ENCODE data around the gene SYT17.
"Not testable (repeated sequence)": the region's sequence is repeated elsewhere in the genome, so short reads cannot be mapped to it uniquely, and the experiment has no call there.

SYT17 gene

DNA sequence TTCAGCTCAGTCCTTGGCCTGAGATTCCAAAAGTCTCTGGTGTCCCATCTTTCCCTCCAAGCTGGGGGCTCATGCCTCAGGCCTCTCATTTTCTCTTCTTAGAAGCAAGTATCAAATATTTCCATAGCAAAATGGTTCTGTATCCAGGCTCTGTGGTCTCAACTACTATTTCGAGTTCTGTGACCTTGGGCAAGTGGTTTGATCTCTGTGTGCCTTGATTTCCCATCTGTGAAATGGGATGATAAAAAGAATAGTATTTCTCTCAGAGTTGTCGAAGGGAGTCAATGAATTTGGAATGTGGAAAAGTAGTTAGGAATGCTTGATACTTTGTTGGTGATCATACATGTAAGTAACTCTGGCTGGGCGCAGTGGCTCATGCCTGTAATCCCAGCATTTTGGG, 6.4 kb downstream of the SYT17 start:
- no peak for DNase-seq

DNA sequence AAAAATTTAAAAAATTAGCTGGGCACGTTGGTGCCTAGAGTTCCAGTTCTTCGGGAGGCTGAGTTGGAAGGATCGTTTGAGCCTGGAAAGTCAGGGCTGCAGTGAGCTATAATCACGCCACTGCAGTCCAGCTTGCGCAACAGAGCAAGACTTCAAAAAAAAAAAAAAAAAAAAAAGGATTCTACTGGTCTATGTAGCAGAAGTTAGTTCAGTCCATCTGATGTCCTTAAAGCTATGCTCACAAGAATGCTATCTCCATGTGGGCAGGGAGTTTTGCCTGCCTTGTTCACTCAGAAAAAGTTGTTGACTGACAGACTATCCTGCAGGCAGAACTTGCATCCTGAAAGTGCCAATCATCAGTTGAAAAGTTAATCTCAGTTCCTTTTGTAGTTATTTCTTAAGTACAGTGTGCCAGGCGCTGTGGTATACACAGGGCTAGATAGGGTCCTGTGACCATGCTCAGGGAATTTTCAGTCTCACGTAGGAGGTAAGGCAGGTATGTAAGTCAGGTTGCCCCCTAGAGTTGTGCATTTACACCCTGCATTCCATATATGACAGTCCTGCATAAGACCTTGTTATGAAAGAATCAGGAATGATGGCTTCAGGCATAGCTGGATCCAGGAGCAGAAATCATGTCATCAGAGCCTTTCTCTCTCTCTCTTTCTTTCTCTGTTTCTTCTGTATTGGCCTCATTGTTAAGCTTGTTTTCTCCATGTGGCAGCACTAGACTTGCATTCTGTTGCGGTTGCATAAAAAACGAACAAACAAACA, 7.6 kb downstream of the SYT17 start:
- no peak for DNase-seq

DNA sequence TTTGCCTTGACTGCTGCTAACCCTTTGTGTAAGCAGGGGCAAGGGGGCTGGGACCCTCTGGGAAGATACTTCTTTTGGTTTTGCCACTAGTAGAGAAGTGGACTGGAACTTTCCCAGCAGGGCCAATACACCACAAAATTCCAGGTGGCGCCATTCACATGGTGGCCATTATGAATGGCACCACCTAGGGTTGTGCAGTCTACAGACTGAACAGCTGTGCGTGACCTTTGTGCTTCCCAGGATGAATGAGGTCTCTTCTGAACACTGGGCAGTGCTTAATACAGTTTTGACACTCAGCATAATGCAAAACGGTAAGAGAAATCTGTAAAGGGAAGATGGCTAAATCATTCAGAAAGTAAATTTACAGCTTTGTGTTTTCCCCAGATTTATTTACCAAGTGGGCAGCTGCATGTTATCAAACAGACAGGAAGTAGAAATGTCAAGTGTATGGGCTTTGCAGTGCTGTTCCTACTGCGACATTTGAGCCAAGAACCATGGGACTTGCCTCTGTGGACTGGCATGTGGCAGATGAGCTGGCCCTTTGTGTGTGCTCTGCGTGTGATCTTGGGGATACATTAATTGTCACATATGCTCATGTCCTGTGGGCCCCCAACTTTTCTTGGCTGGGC, 9.2 kb downstream of the SYT17 start:
- DNase-seq = no peak

DNA sequence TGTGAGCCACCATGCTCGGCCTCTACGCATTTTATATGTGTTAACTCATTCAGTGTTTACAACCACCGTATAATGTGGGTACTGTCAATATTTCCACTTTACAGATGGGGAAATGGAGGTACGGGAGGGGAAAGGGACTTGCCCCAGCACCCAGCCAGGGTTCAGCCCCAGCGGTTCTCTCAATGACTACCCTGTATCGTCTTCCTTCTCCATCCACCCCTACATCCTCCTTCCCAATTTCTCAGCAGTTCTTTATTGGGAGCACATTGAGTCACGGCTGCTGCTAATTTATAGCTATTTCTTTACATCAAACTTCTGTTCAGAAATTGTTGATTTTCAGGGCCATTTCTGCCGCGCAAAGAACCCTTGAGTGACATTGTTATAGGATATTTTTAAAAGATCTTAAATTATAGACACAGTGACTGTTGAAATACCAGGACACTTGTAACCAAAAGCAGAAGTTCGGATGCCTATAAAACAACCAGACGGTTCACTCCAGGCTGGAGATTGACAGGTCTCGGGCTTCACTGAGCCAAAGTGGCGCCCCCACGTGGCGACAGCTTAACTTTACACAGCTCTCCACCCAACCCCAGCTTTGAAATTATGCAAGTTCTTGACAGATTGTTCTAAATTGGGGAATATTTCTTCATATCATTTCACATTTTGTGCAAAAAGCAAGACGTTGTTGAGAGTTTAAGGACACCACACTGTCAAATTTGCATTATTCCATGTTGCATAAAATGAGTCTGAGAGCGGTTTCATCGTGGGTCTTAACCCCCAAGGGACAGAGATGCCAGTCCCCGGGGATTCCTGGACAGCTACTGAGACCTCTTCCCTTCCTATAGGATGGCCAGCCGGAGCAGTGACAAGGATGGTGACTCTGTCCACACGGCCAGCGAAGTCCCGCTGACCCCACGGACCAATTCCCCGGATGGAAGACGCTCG, 11.8 kb downstream of the SYT17 start:
- DNase-seq = no peak

DNA sequence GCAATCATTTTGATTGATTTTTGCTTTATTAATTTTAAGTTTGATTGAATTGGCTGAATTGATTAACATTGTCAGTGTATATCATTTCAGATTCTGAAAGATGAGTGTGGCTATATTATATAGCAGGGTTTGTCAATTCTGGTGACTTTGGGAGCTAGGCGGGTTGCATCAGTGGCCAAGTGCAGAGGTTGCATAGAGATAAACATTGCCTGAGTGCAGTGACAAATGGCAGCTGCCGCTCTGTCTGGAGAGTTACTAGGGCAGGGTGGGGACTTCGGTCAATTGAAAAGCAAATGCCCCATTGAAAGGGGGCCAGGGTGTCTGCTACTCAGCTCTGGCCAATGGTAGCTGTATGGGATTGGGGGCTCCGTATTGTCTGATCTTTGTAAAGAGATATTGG, 12.7 kb downstream of the SYT17 start:
- DNase-seq = no peak

DNA sequence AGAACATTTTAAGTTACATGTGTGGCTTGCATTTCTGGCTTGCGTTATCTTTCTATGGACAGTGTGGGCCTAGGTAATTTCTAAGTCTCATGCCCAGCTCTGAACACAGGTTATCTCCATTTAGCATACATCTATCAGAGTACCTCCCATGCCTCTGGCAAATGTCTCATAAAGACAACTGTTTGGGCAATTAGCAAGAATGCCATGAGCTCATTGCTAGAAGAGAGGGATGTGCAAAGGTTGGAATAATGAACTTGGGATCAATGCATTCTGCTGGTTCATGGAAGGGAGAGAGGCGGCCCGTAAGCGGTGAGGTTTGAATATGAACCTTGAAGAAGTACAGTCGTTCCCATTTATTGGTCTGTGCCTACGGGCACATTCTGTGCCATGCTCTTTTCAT, 14.4 kb downstream of the SYT17 start:
- DNase-seq = no peak

DNA sequence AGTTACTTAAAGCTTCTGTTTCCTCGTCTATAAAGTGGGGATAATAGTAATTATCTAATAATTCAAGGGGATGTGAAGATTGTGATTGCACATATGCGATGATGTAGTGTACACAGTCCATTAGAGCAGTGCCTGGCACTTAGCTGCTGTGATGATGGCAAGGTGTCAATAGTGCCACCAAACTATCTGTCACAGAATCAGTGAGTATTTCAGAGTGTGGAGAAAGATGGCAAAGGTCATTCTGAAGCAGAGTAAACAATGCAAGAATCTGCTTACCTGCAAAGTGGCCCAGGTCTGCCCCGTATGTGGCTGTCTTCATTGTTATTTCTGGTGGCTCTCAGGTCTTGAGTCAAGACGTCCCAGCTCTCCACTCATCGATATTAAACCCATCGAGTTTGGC, 15.1 kb downstream of the SYT17 start:
- no peak for DNase-seq

DNA sequence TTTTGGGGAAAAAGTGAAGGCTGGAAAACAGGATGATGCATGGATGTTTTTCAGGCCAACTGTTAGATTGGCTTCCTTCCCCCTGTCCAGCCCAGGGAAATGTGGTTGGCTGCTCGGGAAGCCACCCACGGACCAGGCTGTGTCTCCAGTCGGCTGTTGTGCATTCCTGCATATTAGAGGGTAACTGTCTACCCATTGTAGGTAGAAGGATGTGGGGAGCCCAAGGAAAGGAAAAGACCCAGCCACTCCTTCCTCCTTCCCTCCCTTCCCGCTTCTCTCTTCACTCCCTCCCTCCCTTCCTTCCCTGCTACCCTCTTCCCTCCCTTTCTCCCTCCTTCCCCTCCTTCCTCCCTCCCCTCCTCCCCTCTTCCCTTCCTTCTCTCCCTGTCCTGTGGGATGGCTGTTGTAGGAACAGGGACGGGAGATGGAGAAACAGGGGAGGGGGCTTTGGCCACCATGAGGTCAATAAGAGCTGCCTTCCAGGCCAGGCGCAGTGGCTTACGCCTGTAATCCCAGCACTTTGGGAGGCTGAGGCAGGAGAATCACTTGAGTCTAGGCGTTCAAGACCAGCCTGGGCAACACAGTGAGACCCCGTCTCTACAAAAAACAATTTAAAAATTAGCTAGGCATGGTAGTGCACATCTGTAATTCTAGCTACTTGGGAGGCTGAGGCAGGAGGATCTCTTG, 16.9 kb downstream of the SYT17 start:
- no peak for DNase-seq

DNA sequence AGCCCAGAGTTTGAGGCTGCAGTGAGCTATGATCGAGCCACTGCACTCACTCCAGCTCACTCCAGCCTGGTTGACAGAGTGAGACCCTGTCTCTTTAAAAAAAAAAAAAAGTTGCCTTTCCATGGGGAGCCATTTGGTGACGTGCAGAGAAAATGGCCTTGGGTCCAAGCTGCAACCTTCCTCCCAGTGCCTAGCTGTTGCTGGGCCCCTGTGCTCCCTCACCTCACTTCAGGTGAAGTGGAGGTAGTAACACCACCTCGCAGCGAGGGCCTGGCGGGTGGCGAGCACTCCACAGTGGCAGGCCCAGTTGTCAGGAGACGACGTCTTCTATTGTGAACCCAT, 17.4 kb downstream of the SYT17 start:
- no peak for DNase-seq

DNA sequence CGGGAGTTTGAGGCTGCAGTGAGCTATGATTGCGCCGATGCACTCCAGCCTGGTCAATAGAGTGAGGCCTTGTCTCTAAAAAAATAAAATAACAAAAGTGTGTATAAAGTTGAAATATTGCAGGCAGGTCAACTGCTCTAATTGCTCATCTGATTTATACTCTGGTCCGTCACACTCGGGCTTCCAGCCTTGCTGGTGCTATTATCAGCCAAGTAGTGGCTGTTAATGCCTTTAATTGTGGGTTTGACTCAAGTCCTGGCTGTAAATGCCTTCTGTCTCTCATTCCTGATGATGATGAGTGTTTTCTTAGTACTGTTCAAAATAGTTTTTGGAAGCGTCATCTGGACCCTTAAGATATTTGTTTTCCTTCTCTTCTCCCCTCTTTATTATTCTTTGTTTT, 18.4 kb downstream of the SYT17 start:
- no peak for DNase-seq

DNA sequence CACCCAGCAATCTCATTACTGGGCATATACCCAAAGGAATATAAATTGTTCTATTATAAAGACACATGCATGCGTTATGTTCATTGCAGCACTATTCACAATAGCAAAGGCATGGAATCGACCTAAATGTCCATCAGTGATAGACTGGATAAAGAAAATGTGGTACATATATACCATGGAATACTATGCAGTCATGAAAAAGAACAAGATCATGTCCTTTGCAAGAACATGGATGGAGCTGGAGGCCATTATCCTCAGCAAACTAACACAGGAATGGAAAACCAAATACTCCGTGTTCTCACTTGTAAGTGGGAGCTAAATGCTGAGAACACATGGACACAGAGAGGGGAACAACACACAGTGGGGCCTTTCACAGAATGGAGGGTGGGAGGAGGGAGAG, 19.9 kb downstream of the SYT17 start:
- not testable (repeated sequence) for DNase-seq

DNA sequence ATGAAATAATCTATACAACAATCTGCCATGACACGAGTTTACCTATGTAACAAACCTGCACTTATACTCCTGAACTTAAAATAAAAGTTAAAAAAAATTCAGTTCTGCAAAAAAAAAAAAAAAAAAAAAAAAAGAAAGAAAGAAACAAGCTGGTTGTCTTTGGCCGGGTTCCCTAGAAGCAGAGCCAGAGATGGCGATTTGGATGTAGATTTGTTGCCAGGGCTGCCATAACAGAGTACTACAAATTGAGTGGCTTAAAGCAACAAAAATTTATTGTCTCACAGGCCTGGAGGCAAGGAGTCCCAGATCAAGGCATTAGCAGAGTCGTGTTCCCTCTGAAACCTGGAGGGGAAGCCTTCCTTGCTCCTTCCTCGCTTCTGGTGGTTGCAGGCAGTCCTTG, 20.4 kb downstream of the SYT17 start:
- no peak for DNase-seq

DNA sequence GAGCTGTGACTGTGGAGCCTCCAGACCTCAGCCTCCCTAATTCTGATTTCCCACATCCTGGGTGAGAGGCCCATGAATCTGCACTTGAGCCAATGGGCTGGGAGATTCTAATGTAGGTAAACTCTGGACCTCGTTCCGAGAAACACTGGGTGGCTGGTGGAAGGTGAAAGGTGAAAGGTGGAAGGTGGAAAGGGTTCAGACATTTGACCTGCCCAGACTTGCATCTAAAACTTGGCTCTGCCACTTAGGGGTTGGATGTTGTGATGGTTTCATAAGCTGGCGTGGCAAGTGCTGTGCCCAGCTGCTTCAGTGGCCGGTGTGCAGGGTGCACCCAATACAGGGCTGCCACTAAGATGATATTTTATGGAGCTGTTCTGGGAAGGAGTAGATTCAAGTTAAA, 24.8 kb downstream of the SYT17 start:
- no peak for DNase-seq

DNA sequence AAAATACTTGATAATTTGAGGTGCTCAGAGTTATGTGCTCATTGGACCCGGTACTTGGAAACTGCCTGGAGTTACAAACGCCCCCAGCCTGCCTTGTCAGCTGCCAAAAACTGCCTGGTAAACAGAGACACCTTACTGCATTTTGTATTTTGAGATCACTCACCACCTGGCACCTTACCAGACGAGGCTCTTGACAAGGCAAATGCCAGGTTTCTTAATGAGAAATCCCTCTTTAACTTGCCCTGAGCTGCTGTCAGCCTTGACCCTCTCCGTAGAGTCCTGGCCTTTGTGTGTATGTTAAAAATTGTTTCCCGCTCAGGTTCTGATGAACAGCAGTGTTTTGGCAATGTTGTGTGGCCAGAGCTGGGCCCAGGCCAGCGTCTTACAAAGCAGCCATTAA, 28.8 kb downstream of the SYT17 start:
- DNase-seq = no peak

DNA sequence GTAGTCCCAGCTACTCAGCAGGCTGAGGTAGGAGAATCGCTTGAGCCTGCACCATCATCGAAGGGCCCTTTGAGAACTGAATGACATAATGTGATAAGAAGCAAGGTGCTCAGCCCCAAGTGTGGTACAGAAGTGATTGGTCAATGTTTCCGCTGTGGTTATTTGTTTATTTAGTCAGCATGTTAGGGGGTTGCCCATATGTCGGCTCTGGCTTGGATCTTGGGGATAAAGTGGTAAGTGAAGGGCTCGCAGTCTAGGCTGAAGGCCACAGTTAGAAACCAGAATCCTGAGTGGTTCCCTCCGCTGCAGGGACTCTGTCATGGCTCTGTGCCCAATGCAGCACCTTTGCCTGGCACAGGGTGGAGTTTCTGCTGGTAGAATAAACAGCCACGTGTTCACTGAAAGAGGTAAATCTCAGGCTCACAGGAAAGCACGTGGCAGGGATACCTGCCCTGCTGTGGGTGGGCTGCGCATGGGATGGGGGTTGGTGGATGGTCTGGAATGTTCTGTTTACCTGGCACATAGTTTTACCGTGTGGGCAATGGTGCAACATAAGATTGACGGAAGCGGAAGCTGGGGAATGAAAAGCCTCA, 35.4 kb downstream of the SYT17 start:
- no peak for DNase-seq

DNA sequence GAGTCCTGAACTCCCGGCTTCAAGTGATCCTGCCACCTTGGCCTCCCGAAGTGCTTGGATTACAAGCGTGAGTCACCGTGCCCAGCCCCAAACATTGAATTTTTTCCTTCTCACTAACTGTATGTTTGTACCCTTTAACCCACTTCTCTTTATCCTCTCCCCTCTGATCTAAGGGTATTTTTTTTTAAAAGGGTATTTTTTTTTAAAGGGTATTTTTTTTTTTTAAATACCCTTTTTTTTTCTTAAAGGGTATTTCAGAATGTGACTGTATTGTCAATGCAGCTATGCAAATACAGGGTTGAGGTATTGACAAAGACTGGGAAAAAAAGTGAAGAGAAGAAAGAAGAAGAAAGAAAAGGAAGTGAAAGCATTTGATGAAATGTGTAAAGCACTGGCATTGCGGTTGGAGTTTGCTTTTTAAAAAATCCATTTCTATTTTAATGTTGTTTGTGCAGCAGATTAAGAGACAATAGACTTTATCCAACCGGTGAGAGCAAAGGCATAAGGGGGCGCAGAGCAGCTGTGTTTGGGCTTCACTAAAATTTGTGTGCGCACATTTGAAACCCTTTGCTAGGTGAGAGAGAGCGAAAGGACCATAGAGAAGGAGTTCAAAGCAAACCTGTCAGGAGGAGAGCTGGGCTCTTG, 42.4 kb downstream of the SYT17 start:
- DNase-seq = no peak

DNA sequence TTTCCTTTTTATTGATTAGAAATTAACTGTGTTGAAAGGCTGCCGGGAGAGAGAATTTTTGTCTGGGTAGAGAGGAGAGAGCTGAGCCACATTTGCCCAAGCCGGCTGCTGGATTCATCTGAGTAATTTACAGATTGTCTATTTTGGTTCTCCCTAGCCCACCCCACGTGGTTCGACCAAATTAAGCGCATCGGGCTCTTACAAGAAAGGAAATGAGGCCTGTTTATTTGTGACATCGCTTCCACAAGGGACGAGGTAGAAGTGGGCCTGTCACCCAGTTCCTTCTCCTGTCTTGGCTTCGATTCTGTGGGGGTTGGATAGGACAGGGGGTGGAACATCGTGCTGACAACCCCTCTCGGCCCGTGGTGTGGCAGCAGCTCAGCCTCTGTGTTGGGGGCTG, 42.9 kb downstream of the SYT17 start:
- no peak for DNase-seq

DNA sequence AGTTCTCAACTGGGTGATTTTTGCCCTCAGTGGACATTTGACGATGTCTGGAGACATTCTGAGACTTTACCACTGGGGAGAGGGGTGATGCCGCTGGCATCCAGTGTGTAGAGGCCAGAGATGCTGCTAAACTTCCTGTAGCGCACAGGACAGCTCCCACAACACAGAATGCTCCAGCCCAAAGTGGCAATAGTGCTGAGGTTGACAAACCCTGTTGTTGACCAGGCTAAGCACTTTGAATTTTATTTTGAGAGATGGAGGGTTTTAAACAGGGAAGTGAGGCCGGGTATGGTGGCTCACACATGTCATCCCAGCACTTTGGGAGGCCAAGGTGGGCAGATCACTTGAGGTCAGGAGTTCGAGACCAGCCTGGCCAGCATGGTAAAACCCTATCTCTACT, 44.0 kb downstream of the SYT17 start:
- DNase-seq = no peak

DNA sequence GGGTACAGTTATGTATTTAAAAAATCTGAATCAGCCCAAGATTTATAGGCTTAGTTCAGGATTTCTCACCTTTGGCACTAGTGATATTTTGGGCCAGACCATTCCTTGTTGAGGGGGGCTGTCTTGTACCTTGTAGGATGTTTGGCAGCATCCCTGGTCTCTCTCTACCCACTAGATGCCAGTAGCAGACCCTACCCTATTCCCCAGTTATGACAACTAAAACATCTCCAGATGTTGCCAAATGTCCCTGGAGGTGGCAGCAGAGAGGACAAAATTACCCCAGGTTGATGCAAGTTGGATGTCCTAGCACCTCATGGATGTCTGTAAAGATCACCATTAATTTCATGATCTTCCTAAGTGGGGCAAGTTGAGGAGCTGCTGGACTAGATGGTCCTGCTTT, 45.8 kb downstream of the SYT17 start:
- no peak for DNase-seq

DNA sequence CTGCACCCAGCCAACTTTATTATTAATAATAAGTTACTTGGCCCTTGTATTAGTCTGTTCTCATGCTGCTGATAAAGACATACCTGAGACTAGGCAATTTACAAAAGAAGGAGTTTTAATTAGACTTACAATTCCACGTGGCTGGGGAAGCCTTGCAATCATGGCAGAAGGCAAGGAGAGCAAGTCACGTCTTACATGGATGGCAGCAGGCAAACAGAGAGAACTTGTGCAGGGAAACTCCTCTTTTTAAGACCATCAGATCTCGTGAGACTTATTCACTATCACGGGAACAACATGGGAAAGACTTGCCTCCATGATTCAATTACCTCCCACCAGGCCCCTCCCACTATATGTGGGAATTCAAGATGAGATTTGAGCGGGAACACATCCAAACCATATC, 47.7 kb downstream of the SYT17 start:
- DNase-seq = no peak

DNA sequence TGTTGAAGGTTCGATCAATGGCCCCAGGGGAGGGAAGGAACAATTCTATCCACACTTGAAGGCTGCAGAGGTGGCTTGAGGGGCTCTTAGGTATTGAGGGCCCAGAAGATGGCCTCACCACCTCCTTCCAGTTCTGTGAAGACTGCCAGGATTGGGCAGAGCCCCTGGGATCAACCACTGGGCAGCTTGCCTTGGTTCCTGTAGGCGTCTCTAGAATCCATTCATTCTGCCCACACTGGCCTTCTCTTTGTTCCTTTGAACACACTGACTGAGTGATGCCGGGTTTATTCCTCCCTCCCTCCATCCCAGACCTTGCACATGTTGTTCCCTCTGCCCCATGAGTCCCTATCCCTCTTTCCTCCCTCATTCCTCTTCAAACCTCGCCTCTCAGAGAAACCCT, 50.5 kb downstream of the SYT17 start:
- no peak for DNase-seq

DNA sequence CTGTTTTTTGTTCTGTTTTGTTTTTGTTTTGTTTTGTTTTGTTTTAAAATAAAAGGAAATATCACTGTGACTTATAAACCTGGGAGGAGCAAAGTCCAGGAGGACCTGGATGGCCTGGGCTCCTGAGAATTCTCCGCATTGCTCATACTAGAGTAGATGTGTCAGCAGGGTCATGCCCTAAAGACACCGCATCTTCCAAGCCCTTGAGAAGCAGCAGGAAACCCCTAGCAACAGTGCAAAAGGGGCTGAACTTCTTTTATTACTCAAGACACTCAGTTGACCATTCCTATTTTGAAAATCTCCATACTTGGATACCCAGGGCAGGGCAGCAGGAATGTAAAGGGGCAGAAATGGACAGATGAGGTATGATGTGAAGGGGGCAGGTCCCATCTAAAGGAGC, 51.8 kb downstream of the SYT17 start:
- DNase-seq = no peak

All from NCI-H2081 treated with DMSO at 0.1 percent for 48 hours (cell line).